NCI-H1930 (cell line): ENCODE data around the gene TRIOBP.

Source experiments
- DNase-seq, 2 experiments: peaks; one replicate each; lab custom pipeline; 2025; lab: John Stamatoyannopoulos, UW

The TRIOBP gene

GRCh38 chr22:37669586-37669985, 27.3 kb upstream of the TRIOBP start:
- no peak for DNase-seq

DNA sequence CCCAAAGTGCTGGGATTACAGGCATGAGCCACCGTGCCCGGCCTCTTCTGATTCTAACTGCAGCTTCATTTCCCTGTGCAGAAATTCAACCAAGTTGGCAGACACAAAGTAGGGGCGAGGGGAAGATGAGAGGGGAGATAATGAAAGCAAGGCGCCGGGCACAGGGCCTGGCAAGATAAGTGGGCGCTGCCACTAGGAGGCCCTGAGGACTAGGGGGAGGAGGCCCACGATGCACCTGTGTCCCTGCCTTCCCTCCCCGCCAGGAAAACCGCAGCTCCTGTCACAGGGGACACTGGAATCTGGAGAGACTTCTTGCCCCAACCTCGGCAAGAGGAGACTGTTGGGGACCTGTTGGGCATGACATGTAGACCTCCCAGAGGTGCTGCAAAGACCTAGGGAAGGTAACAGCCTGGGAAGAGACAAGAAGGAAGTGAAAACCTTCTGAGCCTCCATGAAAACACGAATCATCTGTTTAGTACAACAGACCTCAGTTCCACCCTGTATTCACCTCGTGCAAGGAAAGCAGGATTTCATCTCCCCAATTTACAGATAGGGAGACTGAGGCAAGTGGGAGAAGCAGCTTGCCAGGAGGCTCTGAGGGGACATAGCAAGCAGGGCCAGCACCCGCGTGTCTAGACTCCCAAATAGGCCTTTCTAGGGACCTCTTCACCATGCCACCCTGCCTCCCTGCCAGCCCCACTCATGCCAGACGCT, 24.5 kb upstream of the TRIOBP start:
- no peak for DNase-seq

GRCh38 chr22:37672920-37673455, 23.9 kb upstream of the TRIOBP start:
- no peak for DNase-seq

GRCh38 chr22:37674248-37674647, 22.6 kb upstream of the TRIOBP start:
- no peak for DNase-seq

- no peak for DNase-seq
Measured at GRCh38 chr22:37674951-37675929, 21.6 kb upstream of the TRIOBP start, which contains the start of gene LGALS1. Gene LGALS1 (plus strand): TSS chr22:37675636. CDS start chr22:37675703, 67 bp downstream.

DNA sequence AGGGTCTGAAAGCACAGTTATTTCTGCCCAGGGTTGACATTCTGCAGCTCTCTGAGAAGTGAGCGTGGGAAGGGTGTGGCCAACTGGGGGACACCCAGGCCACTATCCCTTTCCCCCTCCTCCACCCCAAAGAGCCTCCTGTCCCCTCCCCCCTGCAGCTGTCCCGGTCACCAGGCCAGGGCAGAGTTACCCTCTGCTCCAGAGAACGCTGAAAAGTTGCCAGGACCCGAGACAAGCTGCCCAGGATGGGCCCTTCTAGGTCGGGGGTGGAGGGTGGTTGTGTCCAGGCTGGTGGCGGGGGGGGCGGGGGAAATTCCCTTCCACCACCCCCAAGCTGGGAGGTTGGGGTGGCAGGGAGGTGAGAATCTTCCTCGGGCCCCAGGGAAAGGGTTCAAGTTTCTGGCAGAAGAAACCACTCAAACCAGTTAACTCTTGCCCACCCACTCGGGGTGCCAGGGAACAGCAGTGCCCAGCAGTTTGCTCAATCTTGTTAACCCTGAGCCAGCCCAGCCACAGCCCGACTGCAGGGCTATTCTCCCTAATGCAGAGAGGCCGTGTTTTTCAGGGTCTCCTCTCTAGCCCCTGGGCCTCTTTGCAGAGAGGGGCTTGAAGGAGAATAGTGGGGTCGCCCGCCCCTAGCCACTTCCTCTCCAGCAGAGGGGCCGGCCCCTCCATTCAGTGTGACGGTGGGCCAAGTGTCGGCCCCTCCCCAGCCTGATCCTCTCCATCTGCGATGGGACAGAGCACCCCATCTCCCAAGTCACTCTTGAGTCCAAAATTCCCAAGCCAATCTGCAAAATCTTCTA, 20.7 kb upstream of the TRIOBP start:
- DNase-seq, result no peak

DNA sequence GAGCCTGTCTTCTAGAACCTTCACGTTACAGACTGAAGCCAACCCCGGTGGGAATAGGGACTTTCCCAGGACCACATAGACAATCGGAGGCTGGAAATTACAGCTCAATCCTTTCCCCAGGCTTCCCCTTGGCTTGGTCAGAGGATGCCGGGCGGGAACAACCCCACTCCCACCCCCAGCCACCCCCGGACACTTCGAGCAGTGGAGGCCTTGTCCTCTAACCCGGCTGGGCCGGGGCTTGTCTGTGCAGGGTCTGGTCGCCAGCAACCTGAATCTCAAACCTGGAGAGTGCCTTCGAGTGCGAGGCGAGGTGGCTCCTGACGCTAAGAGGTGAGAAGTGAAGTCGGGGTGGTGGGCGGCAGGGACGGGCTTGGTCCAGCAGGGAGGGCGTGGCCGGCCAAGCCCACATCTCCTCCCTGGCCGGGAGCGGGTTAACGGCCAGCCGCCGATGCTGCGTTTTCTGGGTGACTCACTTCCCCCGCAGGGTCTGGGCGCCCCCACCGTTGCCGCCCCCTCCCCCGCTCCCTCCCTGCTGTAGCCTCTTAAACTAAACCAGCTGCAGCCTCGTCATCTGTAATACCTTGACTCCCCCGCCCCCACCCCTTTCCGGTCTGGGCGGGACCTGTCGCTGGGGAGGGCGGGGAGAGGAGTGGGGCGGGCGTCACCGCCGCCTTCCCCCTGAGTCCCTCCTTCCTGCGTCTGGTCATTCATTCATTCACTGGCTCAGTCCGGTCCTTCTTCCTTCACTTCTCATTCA, 19.9 kb upstream of the TRIOBP start:
- DNase-seq, result peak; percentile 71 to 72

DNA sequence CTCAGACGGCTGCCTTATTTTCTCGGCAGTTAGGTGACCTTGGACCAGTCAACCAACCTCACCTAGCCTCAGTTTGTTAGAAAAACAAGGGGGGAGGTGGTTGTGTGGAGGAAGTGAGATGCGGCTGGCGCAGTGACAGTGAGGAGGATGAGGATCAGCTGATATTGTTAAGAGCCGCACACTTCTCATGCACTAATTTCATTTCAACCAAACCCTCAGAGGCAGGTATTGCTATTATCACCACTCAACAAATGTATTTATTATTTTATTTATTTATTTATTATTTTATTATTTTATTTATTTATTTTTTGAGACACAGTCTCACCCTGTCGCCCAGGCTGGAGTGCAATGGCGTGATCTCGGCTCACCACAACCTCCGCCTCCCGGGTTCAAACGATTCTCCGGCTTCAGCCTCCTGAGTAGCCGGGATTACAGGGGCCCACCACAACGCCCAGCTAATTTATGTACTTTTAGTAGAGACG, 19.3 kb upstream of the TRIOBP start:
- no peak for DNase-seq

DNA sequence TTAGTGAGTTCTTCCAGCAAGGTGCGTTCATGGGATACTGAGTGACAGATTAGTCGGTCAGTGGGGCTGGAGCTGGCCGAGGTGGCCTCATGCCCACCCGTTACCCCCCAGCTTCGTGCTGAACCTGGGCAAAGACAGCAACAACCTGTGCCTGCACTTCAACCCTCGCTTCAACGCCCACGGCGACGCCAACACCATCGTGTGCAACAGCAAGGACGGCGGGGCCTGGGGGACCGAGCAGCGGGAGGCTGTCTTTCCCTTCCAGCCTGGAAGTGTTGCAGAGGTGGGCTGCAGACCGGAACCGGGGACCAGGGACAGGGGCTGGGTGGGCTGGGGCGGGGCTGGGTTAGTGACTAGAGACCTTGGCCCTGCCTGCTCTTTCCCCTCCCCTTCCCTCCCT, 18.5 kb upstream of the TRIOBP start:
- DNase-seq, result no peak

- DNase-seq, result no peak
Measured at GRCh38 chr22:37679670-37680069, 17.2 kb upstream of the TRIOBP start.

GRCh38 chr22:37680191-37680851, 16.5 kb upstream of the TRIOBP start:
- DNase-seq, result no peak

DNA sequence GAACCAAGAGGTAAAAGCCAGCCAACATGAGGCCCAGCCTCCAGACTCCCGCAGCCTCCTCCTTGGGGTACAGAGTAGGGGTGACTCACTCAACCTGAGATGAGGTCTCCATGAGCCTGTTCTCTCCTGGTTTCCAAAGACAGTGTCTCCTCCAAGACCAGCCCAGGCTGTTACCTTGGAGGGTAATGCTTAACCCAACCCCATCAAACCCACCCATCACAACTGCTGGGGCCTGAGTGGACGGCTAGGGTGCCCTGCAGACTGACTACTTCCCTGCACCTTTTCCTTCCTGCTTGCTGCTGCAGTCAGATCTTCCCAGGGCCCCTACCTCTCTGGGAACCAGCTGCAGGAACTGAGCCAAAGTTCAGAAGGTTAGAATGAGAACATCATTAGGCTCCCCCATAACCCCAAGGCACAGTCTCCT, 15.8 kb upstream of the TRIOBP start:
- DNase-seq, result no peak

DNA sequence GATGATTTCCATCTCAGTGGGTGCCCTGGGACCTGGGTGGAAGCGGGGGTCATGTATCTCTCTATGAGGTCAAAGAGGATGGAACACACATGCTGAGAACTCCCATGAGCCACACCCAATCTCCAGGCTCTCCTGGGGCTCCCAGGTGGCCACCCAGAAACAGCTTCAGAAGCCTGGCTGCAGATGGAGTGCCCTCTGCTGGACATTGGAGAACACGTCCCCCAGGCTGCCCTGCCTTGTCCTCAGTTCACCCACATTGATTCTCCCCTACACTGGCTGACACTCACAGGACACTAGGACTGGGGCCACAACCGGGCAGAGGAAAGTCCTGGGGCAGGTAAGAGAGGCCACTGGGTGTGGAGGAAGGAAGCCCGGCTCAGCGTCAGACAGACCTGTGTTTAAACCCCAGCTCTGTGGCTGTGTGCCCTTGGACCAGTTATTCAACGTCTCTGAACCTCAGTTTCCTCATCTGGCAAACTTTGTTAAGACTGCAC, 15.2 kb upstream of the TRIOBP start:
- DNase-seq, result peak in 1 of 2 experiments; percentile 16

DNA sequence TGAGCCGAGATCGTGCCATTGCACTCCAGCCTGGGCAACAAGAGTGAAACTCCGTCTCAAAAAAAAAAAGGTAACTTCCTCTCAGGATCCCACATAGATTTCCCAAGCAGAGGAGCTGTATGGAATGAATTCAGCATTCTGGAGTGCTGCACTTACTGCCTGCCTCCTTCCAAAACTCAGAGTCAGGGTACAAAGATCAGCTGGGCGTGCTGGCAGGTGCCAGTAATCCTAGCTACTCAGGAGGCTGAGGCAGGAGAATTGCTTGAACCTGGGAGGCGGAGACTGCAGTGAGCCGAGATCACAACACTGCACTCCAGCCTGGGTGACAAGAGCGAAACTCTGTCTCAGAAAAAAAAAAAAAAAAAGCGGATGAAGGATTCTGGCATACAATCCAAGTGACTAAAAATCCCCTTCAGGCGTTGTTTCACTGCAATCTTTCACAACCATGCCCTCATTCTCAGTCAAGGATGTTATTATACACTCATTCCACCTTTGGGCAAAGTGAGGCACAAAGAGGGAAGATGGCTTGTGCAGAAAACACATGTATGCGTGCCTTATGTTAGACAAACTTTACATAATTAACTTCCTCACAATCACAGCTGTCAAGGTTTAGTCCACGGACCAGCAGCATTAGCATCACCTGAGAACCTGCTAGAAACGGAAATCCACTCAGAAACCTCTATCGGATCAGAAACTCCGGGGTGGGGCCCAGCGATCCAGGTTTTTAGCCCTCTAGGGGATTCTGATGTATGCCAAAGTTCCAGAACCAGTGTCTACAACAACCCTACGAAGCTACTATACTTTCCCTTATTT, 11.8 kb upstream of the TRIOBP start:
- no peak for DNase-seq

DNA sequence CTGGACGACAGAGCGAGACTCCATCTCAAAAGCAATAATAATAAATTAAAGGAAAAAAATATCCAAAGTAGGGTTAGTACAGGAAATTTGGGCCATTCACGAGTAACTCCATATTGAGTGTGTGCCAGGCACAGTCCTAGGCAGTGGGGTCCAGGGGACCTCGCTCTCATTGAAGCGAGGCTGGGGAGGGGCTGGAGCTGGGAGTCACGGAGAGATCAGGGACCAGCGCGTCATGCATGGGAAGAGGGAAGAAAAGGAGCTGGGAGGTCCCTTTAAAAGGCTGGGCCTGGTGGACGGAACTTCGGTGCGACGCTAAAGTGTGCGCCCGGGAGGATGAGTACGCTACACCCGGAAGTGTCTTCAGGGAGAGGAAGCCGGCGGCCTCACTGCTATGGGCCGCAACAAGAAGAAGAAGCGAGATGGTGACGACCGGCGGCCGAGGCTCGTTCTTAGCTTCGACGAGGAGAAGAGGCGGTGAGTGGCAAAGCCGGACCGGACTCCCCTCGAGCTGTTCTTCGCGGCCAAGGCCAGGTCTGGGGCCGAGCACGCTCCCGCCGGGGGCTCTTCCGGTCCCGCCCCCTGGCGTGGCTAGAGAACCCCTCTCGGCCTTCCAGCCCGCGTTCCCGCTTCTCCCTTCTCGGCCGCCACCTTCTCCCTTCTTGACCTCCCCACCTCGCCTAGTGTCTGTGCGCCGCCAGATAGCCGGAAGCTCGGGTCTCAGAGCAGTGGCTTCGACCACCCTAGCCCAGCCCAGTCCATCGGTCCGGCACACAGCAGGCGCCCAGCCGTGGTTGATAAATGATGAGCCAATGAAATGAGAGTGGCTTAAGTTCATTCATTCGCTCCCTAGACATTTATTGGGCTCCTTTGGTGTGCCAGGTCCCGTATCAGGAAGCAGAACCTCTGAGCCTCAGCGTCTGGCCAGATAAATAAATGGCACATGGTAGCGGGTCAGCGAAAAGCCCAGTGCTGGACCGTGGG, 10.6 kb upstream of the TRIOBP start, which contains the start of gene NOL12:
NOL12 (plus strand) TSS at position 342 of the 981 bp plus-strand sequence; CDS start at position 392, 50 bp downstream.
- DNase-seq, result peak; percentile 76 to 83

- DNase-seq, result no peak
Measured at GRCh38 chr22:37690407-37690806, 6.4 kb upstream of the TRIOBP start.

- DNase-seq, result no peak
Measured at GRCh38 chr22:37690901-37691504, 5.8 kb upstream of the TRIOBP start.
